HFFc6 (cell line): ENCODE measurements around the gene CSGALNACT2. TPM values are rescaled to one million over a fixed set of nuclear protein-coding genes. Genes with fewer than 3 reads are reported as not detected.

ENCODE experiments used
- DNase-seq: peaks from one replicate; pipeline ENCODE4 v3.0.0-alpha.2; 2018
- H3K27ac Mint-ChIP-seq: 2 replicates; pipeline ENCODE4 v1.8.0; 2020; ENCODE audit warnings: mild to moderate bottlenecking, mixed read lengths
- H3K27me3 Mint-ChIP-seq: 2 replicates; pipeline ENCODE4 v1.8.0; 2021; ENCODE audit warnings: mild to moderate bottlenecking, moderate library complexity, mixed read lengths; ENCODE audit not compliant: insufficient read depth
- H3K36me3 Mint-ChIP-seq: 2 replicates; pipeline ENCODE4 v1.8.0; 2021; ENCODE audit warnings: low read depth, mixed read lengths
- H3K4me1 Mint-ChIP-seq: 2 replicates; pipeline ENCODE4 v1.8.0; 2020; ENCODE audit warnings: low read depth, mixed read lengths
- H3K4me3 Mint-ChIP-seq: 2 replicates; pipeline ENCODE4 v1.8.0; 2020; ENCODE audit warnings: mild to moderate bottlenecking, moderate library complexity, mixed read lengths
- H3K9me3 Mint-ChIP-seq: 2 replicates; pipeline ENCODE4 v1.8.0; 2020; ENCODE audit warnings: mild to moderate bottlenecking, mixed read lengths
- total RNA-seq, 6 experiments: library from RNA; stranded (reverse); fragmentation: NEBNext Ultra II Directional; extraction: Animal tissue kit (Norgen Biotek cat#: 25700); gene quantifications; 2 replicates in 1 of 6; 3 replicates in 5 of 6; pipeline ENCODE4 v1.2.3, GENCODE V29; 2021
- TF ChIP-seq, protein P1 (sequence below): fragments of 200-600 bp; sonication (generic); IDR thresholded peaks from 2 replicates; pipeline ENCODE4 v1.5.0; 2021; ENCODE audit warnings: antibody characterized with exemption, mild to moderate bottlenecking

CSGALNACT2 gene
- total RNA-seq, 6 experiments from 2014 or later: 18.0 to 20.8 (median 18.6) TPM

- no peak for DNase-seq
- Mint-ChIP-seq H3K4me3 (no peak overlapping the region), H3K9me3 (no peaks in the 10 kb centered on the region), H3K27ac (no peak overlapping the region), H3K36me3 (no peaks in the 10 kb centered on the region), H3K27me3 (no peaks in the 10 kb centered on the region; the same call in 1 of the 2 replicates), H3K4me1 (no peaks in the 10 kb centered on the region)
- TF ChIP-seq, protein P1, sequence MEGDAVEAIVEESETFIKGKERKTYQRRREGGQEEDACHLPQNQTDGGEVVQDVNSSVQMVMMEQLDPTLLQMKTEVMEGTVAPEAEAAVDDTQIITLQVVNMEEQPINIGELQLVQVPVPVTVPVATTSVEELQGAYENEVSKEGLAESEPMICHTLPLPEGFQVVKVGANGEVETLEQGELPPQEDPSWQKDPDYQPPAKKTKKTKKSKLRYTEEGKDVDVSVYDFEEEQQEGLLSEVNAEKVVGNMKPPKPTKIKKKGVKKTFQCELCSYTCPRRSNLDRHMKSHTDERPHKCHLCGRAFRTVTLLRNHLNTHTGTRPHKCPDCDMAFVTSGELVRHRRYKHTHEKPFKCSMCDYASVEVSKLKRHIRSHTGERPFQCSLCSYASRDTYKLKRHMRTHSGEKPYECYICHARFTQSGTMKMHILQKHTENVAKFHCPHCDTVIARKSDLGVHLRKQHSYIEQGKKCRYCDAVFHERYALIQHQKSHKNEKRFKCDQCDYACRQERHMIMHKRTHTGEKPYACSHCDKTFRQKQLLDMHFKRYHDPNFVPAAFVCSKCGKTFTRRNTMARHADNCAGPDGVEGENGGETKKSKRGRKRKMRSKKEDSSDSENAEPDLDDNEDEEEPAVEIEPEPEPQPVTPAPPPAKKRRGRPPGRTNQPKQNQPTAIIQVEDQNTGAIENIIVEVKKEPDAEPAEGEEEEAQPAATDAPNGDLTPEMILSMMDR: no peak
These were observed 64.6 kb downstream of the CSGALNACT2 start for GRCh38 chr10:43202657-43203447.

- H3K4me3 Mint-ChIP-seq: no peak overlapping the region
- no peaks in the 10 kb centered on the region for H3K4me1 Mint-ChIP-seq
- no peaks in the 10 kb centered on the region for H3K9me3 Mint-ChIP-seq
- no peak for DNase-seq
- no peaks in the 10 kb centered on the region; the same call in 1 of the 2 replicates for H3K27me3 Mint-ChIP-seq
- H3K27ac Mint-ChIP-seq: no peak overlapping the region
- TF ChIP-seq, protein P1: no peak
- H3K36me3 Mint-ChIP-seq: no peaks in the 10 kb centered on the region
These were observed 65.3 kb downstream of the CSGALNACT2 start for GRCh38 chr10:43203448-43204041.

GRCh38 chr10:43204042-43204942 is 66.0 kb downstream of the CSGALNACT2 start:
- no peaks in the 10 kb centered on the region for H3K36me3 Mint-ChIP-seq

DNA sequence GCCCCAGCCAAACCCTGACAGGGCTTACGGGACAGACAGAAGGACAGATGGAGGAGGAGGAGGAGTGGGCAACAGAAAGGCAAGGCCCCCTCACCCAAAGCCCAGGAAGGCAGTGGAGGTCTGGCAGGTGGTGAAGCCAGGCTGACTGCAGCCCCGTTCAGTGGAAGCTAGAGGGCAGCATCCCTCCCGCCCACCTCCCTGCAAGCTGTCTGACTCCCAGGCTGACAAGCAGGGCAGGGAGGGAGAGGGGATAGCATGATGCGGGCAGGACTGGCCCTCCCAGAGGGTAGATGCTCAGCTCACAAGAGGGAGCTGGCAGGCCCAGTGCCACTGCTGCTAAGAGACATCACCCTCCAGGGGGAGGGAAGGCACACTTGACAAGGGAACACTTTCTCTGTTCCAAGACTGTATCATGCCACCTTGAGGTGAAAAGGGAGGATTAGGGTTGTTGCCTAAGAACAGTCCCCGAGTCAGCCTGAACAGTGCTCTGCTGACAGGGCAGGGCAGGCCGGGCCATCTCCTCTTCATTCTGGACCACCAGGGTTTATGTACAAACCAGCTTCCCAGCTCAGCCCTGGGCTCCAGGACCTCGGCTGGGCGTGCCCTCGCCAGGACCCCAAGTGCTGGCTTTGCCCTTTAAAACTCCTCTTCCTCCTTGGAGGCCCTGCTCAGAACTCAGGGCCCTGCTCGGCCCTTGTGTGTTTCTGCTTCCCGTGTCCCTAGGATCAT is 66.9 kb downstream of the CSGALNACT2 start:
- peak; percentile 42 for DNase-seq
- H3K36me3 Mint-ChIP-seq: no peaks in the 10 kb centered on the region
- TF ChIP-seq, protein P1: peak; percentile 88
- no peaks in the 10 kb centered on the region; the same call in 1 of the 2 replicates for H3K27me3 Mint-ChIP-seq
- H3K9me3 Mint-ChIP-seq: no peaks in the 10 kb centered on the region
- no peaks in the 10 kb centered on the region for H3K4me1 Mint-ChIP-seq
- H3K4me3 Mint-ChIP-seq: no peak overlapping the region
- H3K27ac Mint-ChIP-seq: no peak overlapping the region

More at GRCh38 chr10:43204042-43204942, 66.0 kb downstream of the CSGALNACT2 start:
- no peaks in the 10 kb centered on the region for H3K9me3 Mint-ChIP-seq
- no peak overlapping the region for H3K27ac Mint-ChIP-seq
- H3K27me3 Mint-ChIP-seq: no peaks in the 10 kb centered on the region; the same call in 1 of the 2 replicates
- H3K4me1 Mint-ChIP-seq: no peaks in the 10 kb centered on the region
- no peak for DNase-seq
- TF ChIP-seq, protein P1: no peak
- no peak overlapping the region for H3K4me3 Mint-ChIP-seq
